Fibroblast of skin of left quadriceps (primary cell): ENCODE data around the gene MAP3K4.

Experiments used
- DNase-seq, 2 experiments: peaks; one replicate each; pipeline ENCODE4 v3.0.0-alpha.2; 2013; ENCODE audit warnings: low read depth in 2 of 2

Gene MAP3K4

GRCh38 chr6:161038229-161039031 is 46.9 kb downstream of the MAP3K4 start:
- DNase-seq: peak; percentile 90 to 91

- DNase-seq: no peak
These were observed 49.7 kb downstream of the MAP3K4 start for GRCh38 chr6:161041274-161041673.

GRCh38 chr6:161044335-161044734 is 52.8 kb downstream of the MAP3K4 start:
- DNase-seq: no peak

GRCh38 chr6:161048641-161049040 is 57.1 kb downstream of the MAP3K4 start:
- DNase-seq: peak; percentile 92

- DNase-seq: no peak
These were observed 58.7 kb downstream of the MAP3K4 start for GRCh38 chr6:161050134-161050765.

- DNase-seq: no peak
These were observed 61.5 kb downstream of the MAP3K4 start for GRCh38 chr6:161053103-161053502.

- no peak for DNase-seq
These were observed 63.3 kb downstream of the MAP3K4 start for GRCh38 chr6:161054876-161055275.

GRCh38 chr6:161056451-161056850 is 64.9 kb downstream of the MAP3K4 start:
- DNase-seq: no peak

- no peak for DNase-seq
These were observed 65.8 kb downstream of the MAP3K4 start for GRCh38 chr6:161057103-161058091.

GRCh38 chr6:161058741-161059140 is 67.2 kb downstream of the MAP3K4 start:
- no peak for DNase-seq

- no peak for DNase-seq
These were observed 70.0 kb downstream of the MAP3K4 start for GRCh38 chr6:161061576-161061975.

GRCh38 chr6:161064915-161065314 is 73.3 kb downstream of the MAP3K4 start:
- no peak for DNase-seq

GRCh38 chr6:161066511-161066910 is 74.9 kb downstream of the MAP3K4 start:
- DNase-seq: peak; percentile 20 to 31

- no peak for DNase-seq
These were observed 76.2 kb downstream of the MAP3K4 start for GRCh38 chr6:161067749-161068148.

- no peak for DNase-seq
These were observed 76.8 kb downstream of the MAP3K4 start for GRCh38 chr6:161068321-161068741.

- DNase-seq: no peak
These were observed 82.4 kb downstream of the MAP3K4 start for GRCh38 chr6:161073930-161074329.

GRCh38 chr6:161074496-161075121 is 83.0 kb downstream of the MAP3K4 start:
- DNase-seq: no peak

GRCh38 chr6:161076181-161076677 is 84.7 kb downstream of the MAP3K4 start:
- DNase-seq: no peak

- peak; percentile 23 to 30 for DNase-seq
These were observed 88.1 kb downstream of the MAP3K4 start for GRCh38 chr6:161079566-161080262.

GRCh38 chr6:161080263-161080970 is 88.8 kb downstream of the MAP3K4 start:
- no peak for DNase-seq
